Liver (tissue), 9 donors: ENCODE data around the gene ACTR8. TPM values are rescaled to one million over a fixed set of nuclear protein-coding genes. Genes with fewer than 3 reads are reported as not detected.

Experiments used
- DNase-seq: peaks from one replicate; pipeline ENCODE4 v3.0.0-alpha.2; 2017; ENCODE audit warnings: low spot score
- H3K27ac ChIP-seq, 2 donors: one replicate each; pipeline ENCODE4 v1.7.0; 2013; ENCODE audit warnings: inconsistent platforms in 2 of 2, low read length in 2 of 2, control low read depth in 1 of 2, low read depth in 1 of 2, mild to moderate bottlenecking in 1 of 2
- H3K27me3 ChIP-seq, 4 donors: one replicate each; pipeline versions ENCODE4 v1.6.1 to v1.7.0; 2013; ENCODE audit warnings: low read length in 3 of 4, inconsistent platforms in 1 of 4, mild to moderate bottlenecking in 1 of 4, moderate library complexity in 1 of 4; ENCODE audit not compliant: control insufficient read depth in 4 of 4, insufficient read depth in 4 of 4
- H3K36me3 ChIP-seq, 4 donors: one replicate each; pipeline versions ENCODE4 v1.6.1 to v1.7.0; 2013; ENCODE audit warnings: low read length in 3 of 4, mild to moderate bottlenecking in 3 of 4, low read depth in 1 of 4, moderate library complexity in 1 of 4; ENCODE audit not compliant: control insufficient read depth in 4 of 4, insufficient read depth in 3 of 4
- H3K4me1 ChIP-seq, 4 donors: one replicate each; pipeline versions ENCODE4 v1.6.1 to v1.7.0; 2013; ENCODE audit warnings: low read length in 3 of 4, mild to moderate bottlenecking in 3 of 4, moderate library complexity in 1 of 4; ENCODE audit not compliant: control insufficient read depth in 4 of 4, insufficient read depth in 4 of 4
- H3K4me3 ChIP-seq, 3 donors: one replicate each; pipeline versions ENCODE4 v1.6.1 to v1.7.0; 2013; ENCODE audit warnings: low read length in 3 of 3, control low read depth in 1 of 3, low read depth in 1 of 3, mild to moderate bottlenecking in 1 of 3
- H3K9ac ChIP-seq, 2 donors: one replicate each; pipeline ENCODE4 v1.7.0; 2013; ENCODE audit warnings: low read length in 2 of 2, mild to moderate bottlenecking in 2 of 2, moderate library complexity in 2 of 2, control low read depth in 1 of 2, low read depth in 1 of 2
- H3K9me3 ChIP-seq, 4 donors: one replicate each; pipeline versions ENCODE4 v1.6.1 to v1.7.0; 2013; ENCODE audit warnings: low read length in 3 of 4; ENCODE audit not compliant: control insufficient read depth in 4 of 4
- FOXA1 ChIP-seq: IDR thresholded peaks from 2 replicates; pipeline ENCODE4 v1.6.1; 2016; ENCODE audit warnings: antibody characterized with exemption
- FOXA2 ChIP-seq: IDR thresholded peaks from 2 replicates; pipeline ENCODE4 v1.6.1; 2016; ENCODE audit warnings: antibody characterized with exemption
- HNF4G ChIP-seq: IDR thresholded peaks from 2 replicates; pipeline ENCODE4 v1.6.1; 2016; ENCODE audit warnings: antibody characterized with exemption
- JUND ChIP-seq, 2 donors: IDR thresholded peaks; 2 replicates each; pipeline ENCODE4 v1.6.1; 2016; ENCODE audit warnings: antibody characterized with exemption in 2 of 2
- NR2F2 ChIP-seq: IDR thresholded peaks from 2 replicates; pipeline ENCODE4 v1.6.1; 2016; ENCODE audit warnings: antibody characterized with exemption
- RXRA ChIP-seq, 2 donors: IDR thresholded peaks; 2 replicates each; pipeline ENCODE4 v1.6.1; 2017 to 2018; ENCODE audit warnings: antibody characterized with exemption in 2 of 2, mild to moderate bottlenecking in 1 of 2
- SP1 ChIP-seq: IDR thresholded peaks from 2 replicates; pipeline ENCODE4 v1.6.1; 2018; ENCODE audit warnings: antibody characterized with exemption, mild to moderate bottlenecking
- TAF1 ChIP-seq: conservative IDR thresholded peaks from 2 replicates; pipeline ENCODE4 v1.6.1; 2016; ENCODE audit warnings: antibody characterized with exemption, mild to moderate bottlenecking
- YY1 ChIP-seq: IDR thresholded peaks from 2 replicates; pipeline ENCODE4 v1.6.1; 2016; ENCODE audit warnings: antibody characterized with exemption, mild to moderate bottlenecking
- WGBS: extraction: QIAGEN DNeasy Blood & Tissue Kit; methylation state at CpG from one replicate; pipeline ENCODE4 v1.1.7; 2013; 5-methylcytosine and 5-hydroxymethylcytosine counted together
- polyA plus RNA-seq, 2 donors: library from polyadenylated mRNA; stranded (reverse) in 1 of 2; unstranded in 1 of 2; fragments of 200-250 nt in 1 of 2; fragments of >200 nt in 1 of 2; fragmentation: Nextera tagmentation in 1 of 2; extraction: Ambion mirVana in 1 of 2; gene quantifications; one replicate each; pipeline versions ENCODE4 v1.2.1 to v1.2.3, GENCODE V29; 2013 to 2015
- total RNA-seq, 2 donors: library from RNA; depleted of rRNA; stranded (reverse); fragments of >200 nt; gene quantifications; one replicate each; pipeline ENCODE4 v1.2.3, GENCODE V29; 2014
- TF ChIP-seq, protein P1 (sequence below): fragments of 150-350 bp; IDR thresholded peaks from 2 replicates; pipeline ENCODE4 v1.5.1; 2017; ENCODE audit warnings: improper control_type of control experiment, low read depth, low read length; ENCODE audit not compliant: missing input control
- TF ChIP-seq, protein P2 (sequence below): IDR thresholded peaks from 2 replicates; pipeline ENCODE4 v1.6.1; 2016; ENCODE audit warnings: antibody characterized with exemption
- donor health status: healthy.
- donor health status: healthy.
- donor health status: healthy.
- donor health status: healthy.
- donor health status: healthy.

Gene ACTR8
- total and polyA plus RNA-seq, 4 donors, result 3.2 to 16.7 (median 7.7) TPM

- TF ChIP-seq, protein P1, sequence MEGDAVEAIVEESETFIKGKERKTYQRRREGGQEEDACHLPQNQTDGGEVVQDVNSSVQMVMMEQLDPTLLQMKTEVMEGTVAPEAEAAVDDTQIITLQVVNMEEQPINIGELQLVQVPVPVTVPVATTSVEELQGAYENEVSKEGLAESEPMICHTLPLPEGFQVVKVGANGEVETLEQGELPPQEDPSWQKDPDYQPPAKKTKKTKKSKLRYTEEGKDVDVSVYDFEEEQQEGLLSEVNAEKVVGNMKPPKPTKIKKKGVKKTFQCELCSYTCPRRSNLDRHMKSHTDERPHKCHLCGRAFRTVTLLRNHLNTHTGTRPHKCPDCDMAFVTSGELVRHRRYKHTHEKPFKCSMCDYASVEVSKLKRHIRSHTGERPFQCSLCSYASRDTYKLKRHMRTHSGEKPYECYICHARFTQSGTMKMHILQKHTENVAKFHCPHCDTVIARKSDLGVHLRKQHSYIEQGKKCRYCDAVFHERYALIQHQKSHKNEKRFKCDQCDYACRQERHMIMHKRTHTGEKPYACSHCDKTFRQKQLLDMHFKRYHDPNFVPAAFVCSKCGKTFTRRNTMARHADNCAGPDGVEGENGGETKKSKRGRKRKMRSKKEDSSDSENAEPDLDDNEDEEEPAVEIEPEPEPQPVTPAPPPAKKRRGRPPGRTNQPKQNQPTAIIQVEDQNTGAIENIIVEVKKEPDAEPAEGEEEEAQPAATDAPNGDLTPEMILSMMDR, result no peak
These were observed 60.3 kb downstream of the ACTR8 start (continued) for GRCh38 chr3:53821631-53822121.

DNA sequence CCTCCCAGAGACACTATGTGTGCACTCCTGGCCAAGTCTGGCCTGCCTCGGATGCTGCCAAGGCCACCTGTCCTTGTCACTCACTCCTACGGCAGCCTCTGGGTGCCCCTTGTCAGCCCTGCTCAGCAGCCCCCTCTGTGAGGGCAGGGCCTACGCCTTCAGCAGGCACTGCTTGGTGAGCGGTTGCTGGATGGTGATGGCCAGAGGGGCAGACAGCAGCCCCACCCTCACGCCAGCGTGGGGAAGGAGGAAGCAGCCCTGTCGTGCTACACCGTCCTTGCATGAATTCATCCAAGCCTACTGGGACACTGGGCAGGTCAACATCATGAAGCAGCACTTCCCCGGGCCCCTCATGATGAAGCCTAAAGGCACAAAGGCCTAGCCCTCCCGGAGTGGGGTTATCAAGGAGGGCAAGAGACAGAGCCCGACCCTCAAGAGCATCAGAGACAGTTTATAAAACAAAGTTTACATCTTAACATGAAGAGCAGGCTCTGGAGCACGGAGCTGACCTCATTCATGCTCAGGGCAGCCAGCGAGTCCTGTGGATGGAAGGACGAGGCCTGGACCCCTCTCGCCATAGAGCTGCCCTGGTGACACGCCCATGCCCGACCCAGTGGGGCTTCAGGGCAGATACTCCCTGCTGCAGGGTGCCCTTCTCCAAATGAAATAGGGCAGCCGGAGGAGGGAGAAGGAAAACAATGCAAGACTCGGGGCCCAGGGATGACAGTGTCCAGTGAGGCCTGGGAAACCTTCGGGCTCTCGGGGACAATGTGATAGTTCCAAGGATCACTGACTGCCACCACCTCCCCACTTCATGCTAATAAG is 61.0 kb downstream of the ACTR8 start:
- Histone ChIP-seq H3K27ac (no peak overlapping the region), H3K9me3 (no peaks in the 10 kb centered on the region), H3K4me1 (peaks cover 0 to 7% (median 0%) of the 10 kb centered on the region in 4 donors), H3K36me3 (peaks cover 15 to 65% (median 39%) of the 10 kb centered on the region in 4 donors), H3K27me3 (no peaks in the 10 kb centered on the region), H3K9ac (no peak overlapping the region), H3K4me3 (no peak overlapping the region)
- no peak for DNase-seq
- TF ChIP-seq FOXA1 (no peak), TAF1 (no peak), NR2F2 (no peak), HNF4G (no peak), SP1 (no peak)
- whole genome bisulfite sequencing, result 82% methylated on average over 21 of the region's 21 CpGs

GRCh38 chr3:53820084-53820483 is 61.9 kb downstream of the ACTR8 start:
- no peaks in the 10 kb centered on the region for H3K27me3 ChIP-seq
- peaks cover 0 to 7% (median 0%) of the 10 kb centered on the region in 4 donors for H3K4me1 ChIP-seq
- no peak overlapping the region for H3K9ac ChIP-seq
- 97% methylated on average over 5 of the region's 5 CpGs for WGBS
- DNase-seq, result no peak
- no peaks in the 10 kb centered on the region for H3K9me3 ChIP-seq
- H3K36me3 ChIP-seq, result peaks cover 15 to 71% (median 44%) of the 10 kb centered on the region in 4 donors
- TF ChIP-seq YY1, result no peak
- no peak for TF ChIP-seq RXRA (IDR thresholded peaks at IDR 0.05)
- TF ChIP-seq, protein P2, sequence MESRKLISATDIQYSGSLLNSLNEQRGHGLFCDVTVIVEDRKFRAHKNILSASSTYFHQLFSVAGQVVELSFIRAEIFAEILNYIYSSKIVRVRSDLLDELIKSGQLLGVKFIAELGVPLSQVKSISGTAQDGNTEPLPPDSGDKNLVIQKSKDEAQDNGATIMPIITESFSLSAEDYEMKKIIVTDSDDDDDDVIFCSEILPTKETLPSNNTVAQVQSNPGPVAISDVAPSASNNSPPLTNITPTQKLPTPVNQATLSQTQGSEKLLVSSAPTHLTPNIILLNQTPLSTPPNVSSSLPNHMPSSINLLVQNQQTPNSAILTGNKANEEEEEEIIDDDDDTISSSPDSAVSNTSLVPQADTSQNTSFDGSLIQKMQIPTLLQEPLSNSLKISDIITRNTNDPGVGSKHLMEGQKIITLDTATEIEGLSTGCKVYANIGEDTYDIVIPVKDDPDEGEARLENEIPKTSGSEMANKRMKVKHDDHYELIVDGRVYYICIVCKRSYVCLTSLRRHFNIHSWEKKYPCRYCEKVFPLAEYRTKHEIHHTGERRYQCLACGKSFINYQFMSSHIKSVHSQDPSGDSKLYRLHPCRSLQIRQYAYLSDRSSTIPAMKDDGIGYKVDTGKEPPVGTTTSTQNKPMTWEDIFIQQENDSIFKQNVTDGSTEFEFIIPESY, result no peak
- TF ChIP-seq, protein P1, result no peak
- TF ChIP-seq JUND (IDR thresholded peaks at IDR 0.05), result no peak
- no peak for TF ChIP-seq FOXA2
- no peak overlapping the region for H3K4me3 ChIP-seq
- H3K27ac ChIP-seq, result no peak overlapping the region
